ENCODE results near the gene SAMD7. TPM values are rescaled to one million over a fixed set of nuclear protein-coding genes. Genes with fewer than 3 reads are reported as not detected.

Gene SAMD7
- total and polyA plus RNA-seq, 9 of the 15 experiments (the other 6 are each of a cell fraction or from before 2014, with no cell fraction given): not detected

- TF ChIP-seq REST (IDR thresholded peaks at IDR 0.05; ENCODE audit: borderline replicate concordance): peak; percentile 77; the same call in 1 of the 2 replicates
- TF ChIP-seq REST (CRISPR knock-in tag; IDR thresholded peaks at IDR 0.05; ENCODE audit: low read depth): no peak
- peak; percentile 65 for TF ChIP-seq SIN3B (IDR thresholded peaks at IDR 0.05; ENCODE audit: low read depth)
- TF ChIP-seq E2F8 (IDR thresholded peaks at IDR 0.05; ENCODE audit: low read depth, partially characterized antibody): no peak
- TF ChIP-seq COPS2 (conservative IDR thresholded peaks at IDR 0.05): no peak
- no peak for TF ChIP-seq HOXB6 (CRISPR knock-in tag; IDR thresholded peaks at IDR 0.05; ENCODE audit: borderline replicate concordance)
- TF ChIP-seq GATA2 (CRISPR knock-in tag; IDR thresholded peaks at IDR 0.05): 0 out of 2 replicates have a peak, but pooled peaks have one; percentile 28
- TF ChIP-seq SMAD2 (IDR thresholded peaks at IDR 0.05; ENCODE audit: low read depth, low read length): no peak
- TF ChIP-seq CBFA2T2 (conservative IDR thresholded peaks at IDR 0.05): no peak
- 0 out of 4 replicates have a peak, but pooled peaks of 1 of the 2 experiments have one; percentile 17 for TF ChIP-seq UBTF (IDR thresholded peaks at IDR 0.05; ENCODE audit: borderline replicate concordance in 1 of 2, low read depth in 2 of 2, low read length in 2 of 2)
- TF ChIP-seq RBBP5 (IDR thresholded peaks at IDR 0.05; ENCODE audit: borderline replicate concordance, insufficient read depth, low read length, poor library complexity, severe bottlenecking): no peak
- no peak; a peak in 1 of 4 replicates for TF ChIP-seq ARNT (IDR thresholded peaks at IDR 0.05)
These were observed 55.1 kb downstream of the SAMD7 start, which contains the start of gene SEC62 (continued) for GRCh38 chr3:169966428-169966950.

Data from K562 (cell line).